Fibroblast of lung (primary cell): ENCODE data around the gene IL13. TPM values are rescaled to one million over a fixed set of nuclear protein-coding genes. Genes with fewer than 3 reads are reported as not detected.
"Not testable (repeated sequence)": the region's sequence is repeated elsewhere in the genome, so short reads cannot be mapped to it uniquely, and the experiment has no call there.

Source experiments
- DNase-seq, 2 donors: peaks; one replicate each; pipeline versions ENCODE4 v3.0.0 to v3.0.0-alpha.2; 2010; ENCODE audit warnings: low read depth in 2 of 2
- H2AFZ ChIP-seq: 2 replicates; pipeline ENCODE4 v1.5.1; 2012; ENCODE audit warnings: low read length, control low read depth, inconsistent platforms
- H3K27ac ChIP-seq: 2 replicates; pipeline ENCODE4 v1.5.1; 2011; ENCODE audit warnings: low read length, control low read depth; ENCODE audit not compliant: insufficient read depth
- H3K27me3 ChIP-seq: 2 replicates; pipeline ENCODE4 v1.5.1; 2011; ENCODE audit warnings: mild to moderate bottlenecking, low read length; ENCODE audit not compliant: control insufficient read depth, insufficient read depth
- H3K36me3 ChIP-seq: 2 replicates; pipeline ENCODE4 v1.5.1; 2011; ENCODE audit warnings: low read length; ENCODE audit not compliant: control insufficient read depth, insufficient read depth
- H3K4me1 ChIP-seq: 2 replicates; pipeline ENCODE4 v1.5.1; 2011; ENCODE audit warnings: low read length; ENCODE audit not compliant: control insufficient read depth, insufficient read depth; ENCODE audit errors: extremely low read depth
- H3K4me2 ChIP-seq: 2 replicates; pipeline ENCODE4 v1.5.1; 2011; ENCODE audit warnings: low read length, control low read depth; ENCODE audit not compliant: insufficient read depth; ENCODE audit errors: extremely low read depth
- H3K4me3 ChIP-seq, 4 experiments: fragments of 200-600 bp in 1 of 4; sonication (generic) in 1 of 4; replicated peaks in 1 of 4; 2 replicates each; pipeline ENCODE4 v1.5.1; 2011 to 2016; ENCODE audit warnings: low read length in 4 of 4, low read depth in 3 of 4, mild to moderate bottlenecking in 3 of 4, control low read depth in 2 of 4, inconsistent platforms in 1 of 4, mixed read lengths in 1 of 4; ENCODE audit not compliant: insufficient read depth in 1 of 4; ENCODE audit errors: control extremely low read depth in 1 of 4
- H3K79me2 ChIP-seq: 2 replicates; pipeline ENCODE4 v1.5.1; 2012; ENCODE audit warnings: mild to moderate bottlenecking, low read length, inconsistent platforms; ENCODE audit not compliant: control insufficient read depth, insufficient read depth
- H3K9ac ChIP-seq: 2 replicates; pipeline ENCODE4 v1.5.1; 2011; ENCODE audit warnings: mild to moderate bottlenecking, low read length, control low read depth; ENCODE audit not compliant: insufficient read depth
- H3K9me3 ChIP-seq: 2 replicates; pipeline ENCODE4 v1.5.1; 2012; ENCODE audit warnings: low read depth, low read length; ENCODE audit not compliant: control insufficient read depth, insufficient read depth
- H4K20me1 ChIP-seq: 2 replicates; pipeline ENCODE4 v1.5.1; 2011; ENCODE audit warnings: low read length; ENCODE audit not compliant: control insufficient read depth, insufficient read depth; ENCODE audit errors: extremely low read depth
- CTCF ChIP-seq, 2 donors: IDR thresholded peaks in 1 of 2; conservative IDR thresholded peaks in 1 of 2; 1 replicate in 1 of 2; 2 replicates in 1 of 2; pipeline ENCODE4 v1.5.1; 2011 to 2012; ENCODE audit warnings: low read length in 2 of 2, control low read depth in 1 of 2, inconsistent platforms in 1 of 2, low read depth in 1 of 2, mild to moderate bottlenecking in 1 of 2
- EZH2 ChIP-seq: IDR thresholded peaks from 2 replicates; pipeline ENCODE4 v1.5.1; 2012; ENCODE audit warnings: low read length, control low read depth, mild to moderate bottlenecking; ENCODE audit errors: missing control alignments
- polyA plus RNA-seq, 2 donors: library from polyadenylated mRNA; depleted of rRNA in 1 of 2; stranded (reverse) in 1 of 2; unstranded in 1 of 2; fragments of >200 nt; gene quantifications; 2 replicates each; pipeline ENCODE4 v1.2.1, GENCODE V29; 2011 to 2012; ENCODE audit warnings: missing spikeins in 1 of 2
- total RNA-seq: library from RNA; depleted of rRNA; stranded (reverse); fragments of >200 nt; gene quantifications from 2 replicates; pipeline ENCODE4 v1.2.1, GENCODE V29; 2014

IL13 gene
- total and polyA plus RNA-seq, 2 donors (not counting 1 experiment from before 2014, with no cell fraction given) = not detected

- no peaks in the 10 kb centered on the region for H3K79me2 ChIP-seq
- H3K4me2 ChIP-seq = no peak overlapping the region
- H4K20me1 ChIP-seq = no peaks in the 10 kb centered on the region
- no peak for DNase-seq
- no peak overlapping the region for H2AFZ ChIP-seq
- no peaks in the 10 kb centered on the region for H3K36me3 ChIP-seq
- H3K4me1 ChIP-seq = no peaks in the 10 kb centered on the region
- no peaks in the 10 kb centered on the region for H3K9me3 ChIP-seq
- H3K27ac ChIP-seq = no peak overlapping the region
- H3K9ac ChIP-seq = no peak overlapping the region
- TF ChIP-seq CTCF (conservative IDR thresholded peaks at IDR 0.05 in 1 of 2, IDR thresholded peaks at IDR 0.05 in 1 of 2; ENCODE audit: low read depth in 1 of 2, low read length in 2 of 2) = no peak
- TF ChIP-seq EZH2 = no peak
- no peaks in the 10 kb centered on the region for H3K27me3 ChIP-seq
- H3K4me3 ChIP-seq = no peak overlapping the region
Observed at GRCh38 chr5:132628814-132629213, 29.2 kb upstream of the IL13 start.

- Histone ChIP-seq H3K4me1 (no peaks in the 10 kb centered on the region), H3K79me2 (no peaks in the 10 kb centered on the region), H3K27me3 (no peaks in the 10 kb centered on the region), H3K9ac (no peak overlapping the region), H3K4me3 (no peak overlapping the region), H4K20me1 (no peaks in the 10 kb centered on the region), H3K27ac (no peak overlapping the region), H2AFZ (no peak overlapping the region), H3K4me2 (no peak overlapping the region), H3K36me3 (no peaks in the 10 kb centered on the region), H3K9me3 (no peaks in the 10 kb centered on the region)
- TF ChIP-seq CTCF (conservative IDR thresholded peaks at IDR 0.05 in 1 of 2, IDR thresholded peaks at IDR 0.05 in 1 of 2; ENCODE audit: low read depth in 1 of 2, low read length in 2 of 2) = no peak
- TF ChIP-seq EZH2 = no peak
- DNase-seq = no peak
Observed at GRCh38 chr5:132629230-132629944, 28.6 kb upstream of the IL13 start.

- not testable (repeated sequence) for H3K27ac ChIP-seq, H3K27me3 ChIP-seq, H2AFZ ChIP-seq, H3K4me1 ChIP-seq, H3K4me3 ChIP-seq, H3K79me2 ChIP-seq, H3K9me3 ChIP-seq, H3K9ac ChIP-seq, DNase-seq, H4K20me1 ChIP-seq, H3K4me2 ChIP-seq, H3K36me3 ChIP-seq
Observed at GRCh38 chr5:132633587-132633986, 24.4 kb upstream of the IL13 start.
